Activated naive CD4-positive, alpha-beta T cell treated with anti-CD3 and anti-CD28 coated beads, Interleukin-2, amount 50 U/mL, for 16 hours (primary cell): ENCODE data around the gene TMEM117.
A peak's percentile ranks its signal among the peaks of the same experiment; 100 is the strongest.
"Not testable (repeated sequence)": the region's sequence is repeated elsewhere in the genome, so short reads cannot be mapped to it uniquely, and the experiment has no call there.

Experiments
- DNase-seq: peaks from one replicate; pipeline ENCODE4 v3.0.0-alpha.2; 2020

Gene TMEM117

DNA sequence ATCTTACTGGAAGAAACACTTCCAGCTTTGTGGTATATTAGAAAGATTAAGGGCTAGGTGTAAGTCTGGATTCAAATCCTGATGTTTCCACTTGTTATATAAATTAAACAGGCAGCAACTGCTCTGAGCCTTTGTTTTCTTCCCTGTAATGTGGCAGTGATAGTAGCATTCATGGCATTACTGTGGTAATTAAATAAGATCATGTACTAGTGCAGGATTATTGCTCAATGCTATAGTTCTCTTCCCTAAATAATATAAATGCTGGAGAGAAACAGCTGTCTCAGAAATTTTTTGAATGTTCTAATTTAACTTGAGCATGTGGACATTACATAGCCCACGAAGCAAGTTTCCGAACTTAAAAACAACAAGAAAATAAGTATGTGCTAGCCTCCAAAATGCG lies 5.4 kb downstream of the TMEM117 start:
- DNase-seq = no peak

DNA sequence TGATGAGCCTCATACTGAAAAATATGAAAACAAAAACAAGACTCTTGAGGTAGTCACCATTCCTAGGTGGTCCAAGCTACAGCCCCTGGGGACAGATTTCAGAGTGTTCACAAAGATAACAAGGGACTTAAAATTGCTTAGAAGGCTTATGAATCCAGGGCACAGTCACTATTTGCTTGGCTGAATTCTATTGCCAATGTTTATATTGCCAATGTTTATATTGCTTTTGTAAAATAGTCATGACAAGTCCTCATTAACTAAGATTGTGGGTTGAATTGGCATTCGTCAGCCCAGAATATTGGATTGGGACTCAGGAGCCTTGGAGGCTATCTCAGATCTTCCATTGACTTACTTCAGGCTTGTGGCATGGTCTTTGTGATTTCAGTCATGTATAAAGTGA lies 6.4 kb downstream of the TMEM117 start:
- DNase-seq = no peak

DNA sequence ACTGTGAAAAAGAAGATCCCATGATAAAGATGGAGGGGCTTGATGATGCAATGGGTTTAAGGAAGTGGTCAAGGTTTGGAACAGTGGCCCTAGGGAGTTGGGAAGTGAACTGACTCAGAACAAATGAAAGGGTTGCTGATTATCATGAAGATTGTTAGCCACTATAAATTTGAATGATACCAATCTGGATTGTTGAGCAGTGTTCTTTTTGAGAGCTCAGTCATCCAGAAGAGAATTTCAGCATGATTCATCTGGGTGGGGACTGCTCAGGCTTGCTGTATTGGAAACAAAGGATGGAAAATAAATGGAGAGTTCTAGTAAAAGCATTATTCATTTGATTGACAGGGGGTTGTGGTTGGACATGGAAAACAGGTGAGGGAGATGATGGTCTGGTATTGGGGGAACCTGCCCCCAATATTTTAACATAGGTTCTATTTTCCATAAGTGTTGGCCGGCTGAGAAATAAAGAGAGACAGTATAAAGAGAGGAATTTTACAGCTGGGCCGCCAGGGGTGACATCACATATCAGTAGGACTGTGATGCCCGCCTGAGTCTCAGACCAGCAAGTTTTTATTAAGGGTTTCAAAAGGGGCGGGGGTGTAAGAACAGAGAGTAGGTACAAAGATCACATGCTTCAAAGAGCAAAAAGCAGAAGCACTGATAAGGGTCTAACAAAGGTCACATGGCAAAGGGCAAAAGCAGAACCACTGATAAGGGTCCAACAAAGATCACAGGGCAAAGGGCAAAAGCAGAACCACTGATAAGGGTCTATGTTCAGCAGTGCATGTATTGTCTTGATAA lies 11.7 kb downstream of the TMEM117 start:
- not testable (repeated sequence) for DNase-seq

DNA sequence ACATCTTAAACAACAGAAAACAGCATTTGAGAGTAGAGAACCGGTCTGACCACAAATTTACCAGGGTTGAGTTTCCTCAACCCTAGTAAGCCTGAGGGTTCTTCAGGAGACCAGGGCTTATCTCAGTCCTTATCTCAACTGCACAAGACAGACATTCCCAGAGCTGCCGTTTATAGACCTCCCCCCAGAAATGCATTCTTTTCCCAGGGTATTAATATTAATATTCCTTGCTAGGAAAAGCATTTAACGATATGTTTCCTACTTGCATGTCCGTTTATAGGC lies 12.3 kb downstream of the TMEM117 start:
- no peak for DNase-seq

DNA sequence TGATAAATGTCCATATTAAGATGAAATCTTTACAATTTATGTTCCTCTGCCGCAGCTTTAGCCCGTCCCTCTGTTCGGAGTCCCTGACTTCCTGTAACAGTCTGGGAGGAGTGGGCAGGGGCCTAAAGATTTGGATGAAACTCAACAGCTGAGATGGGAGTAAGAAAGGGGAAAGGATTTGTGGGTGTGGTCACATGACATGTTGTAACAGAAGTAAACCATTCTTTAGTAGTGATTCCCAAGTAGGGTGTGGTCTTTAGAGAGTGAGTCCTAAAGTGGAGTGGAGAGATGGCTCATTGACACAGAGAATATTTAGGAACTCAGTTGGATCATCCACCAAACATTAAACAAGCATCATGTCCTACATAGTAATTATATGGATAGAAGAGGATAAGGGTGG lies 12.9 kb downstream of the TMEM117 start:
- no peak for DNase-seq

DNA sequence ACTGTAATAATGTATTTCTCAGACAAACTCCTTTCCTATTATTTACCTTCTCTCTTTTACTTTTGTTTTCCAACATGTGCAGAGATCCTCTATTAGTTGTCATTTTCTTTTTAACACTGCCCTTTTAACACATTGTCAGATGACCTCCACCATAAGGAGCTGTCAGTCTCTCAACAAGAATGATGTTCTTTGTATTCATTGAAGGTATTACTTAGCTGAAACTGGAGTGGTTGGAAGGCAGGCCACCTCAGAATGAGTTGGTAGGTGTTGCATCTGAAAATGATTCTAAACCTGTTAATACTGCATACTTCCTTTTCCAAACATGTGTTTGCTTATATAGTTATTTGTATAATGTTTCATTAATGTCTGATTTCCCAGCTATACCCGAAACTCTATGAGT lies 16.9 kb downstream of the TMEM117 start:
- no peak for DNase-seq

DNA sequence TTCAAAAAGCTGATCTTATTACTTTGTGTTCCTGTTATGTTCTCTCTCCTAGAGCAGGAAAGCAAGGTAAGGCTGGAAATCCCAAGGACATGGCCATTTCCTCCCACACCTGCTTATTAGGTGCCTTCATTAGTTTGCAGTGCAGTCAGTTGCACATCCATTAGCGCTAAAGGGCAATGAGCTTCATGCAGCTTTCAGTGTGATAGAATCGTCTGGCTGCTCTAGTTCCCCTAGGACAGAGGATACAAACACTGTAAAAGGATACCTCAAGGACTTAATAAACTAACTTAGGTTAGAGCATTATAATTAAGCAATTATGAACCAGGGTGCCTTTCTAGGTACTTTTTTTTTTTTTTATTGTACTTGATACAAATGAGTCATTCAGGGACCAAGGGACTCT lies 21.1 kb downstream of the TMEM117 start:
- DNase-seq = no peak

DNA sequence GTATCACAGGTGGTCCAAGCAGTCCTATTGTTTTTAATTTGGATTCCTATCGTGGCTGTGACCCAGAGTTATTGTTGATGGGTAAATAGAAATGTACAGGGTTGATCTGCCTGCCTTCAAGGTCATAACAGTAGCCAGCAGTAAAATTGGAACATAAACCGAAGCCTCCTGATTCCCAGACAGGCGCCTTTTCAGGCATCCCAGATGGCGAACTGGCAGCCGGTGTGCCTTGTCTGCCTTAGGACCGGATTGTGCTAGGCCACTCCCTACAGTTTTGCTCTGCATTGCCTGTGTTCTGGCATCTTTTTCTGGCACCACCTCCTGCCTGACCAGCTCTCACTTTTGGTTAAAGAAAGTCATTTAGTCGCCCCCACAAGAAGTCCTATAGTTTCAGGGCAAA lies 22.2 kb downstream of the TMEM117 start:
- DNase-seq = no peak

DNA sequence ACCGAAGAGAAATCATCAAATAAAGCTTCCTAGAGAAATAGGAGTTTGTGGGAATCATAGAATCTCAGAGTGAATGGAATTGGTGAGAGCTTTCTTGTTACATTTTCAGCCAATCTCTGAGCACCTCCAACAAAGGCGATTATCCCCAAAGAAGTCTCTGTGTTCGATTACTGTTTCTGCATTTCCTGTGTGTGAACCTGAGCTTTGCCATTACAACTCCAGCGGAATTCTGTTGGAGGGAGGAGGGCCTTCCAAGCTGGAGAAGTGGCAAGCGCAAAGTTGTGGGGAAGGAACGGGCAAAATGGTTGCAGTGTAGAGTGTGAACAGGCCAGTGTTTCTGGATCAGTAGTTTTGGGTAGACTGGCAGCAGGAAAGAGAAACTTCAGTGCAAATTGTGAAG lies 23.1 kb downstream of the TMEM117 start:
- no peak for DNase-seq

DNA sequence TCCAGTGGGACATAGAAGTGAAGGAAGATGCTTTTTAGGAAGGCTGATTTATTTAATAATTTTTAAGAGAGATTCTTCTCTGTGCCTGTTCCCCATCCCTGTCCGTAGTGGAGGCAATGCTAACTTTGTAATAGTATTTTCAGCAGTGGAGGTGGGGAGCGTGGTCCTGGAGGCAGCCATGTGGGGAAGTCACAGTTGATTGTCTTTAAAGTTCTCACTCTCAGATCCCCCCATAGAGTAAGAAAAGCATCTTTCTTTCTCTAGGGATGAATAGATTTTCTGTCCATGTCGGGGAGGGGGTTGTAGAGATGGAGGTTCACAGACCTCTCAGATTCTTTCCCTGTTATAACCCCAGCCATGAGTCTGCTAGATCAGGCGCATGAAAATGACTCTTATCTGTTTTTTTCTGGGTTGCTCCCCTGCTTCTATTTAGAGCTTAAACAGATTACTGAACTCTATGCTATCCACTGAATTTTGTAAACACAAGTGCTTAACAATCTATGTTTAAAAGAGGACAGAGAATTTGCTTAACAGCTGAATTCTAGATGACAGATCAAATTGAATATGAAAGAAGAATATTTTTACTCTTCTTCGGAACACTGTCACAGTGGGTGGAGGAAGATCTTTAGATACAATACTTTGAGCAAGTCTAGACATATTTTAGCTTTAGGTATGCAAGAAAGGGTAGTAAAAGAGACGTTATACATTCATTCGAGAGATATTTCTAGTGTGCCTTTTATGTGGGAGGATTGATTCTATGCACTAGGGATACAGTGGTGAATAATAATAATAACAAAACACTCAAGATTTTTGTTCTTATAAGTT lies 25.3 kb downstream of the TMEM117 start:
- no peak for DNase-seq

DNA sequence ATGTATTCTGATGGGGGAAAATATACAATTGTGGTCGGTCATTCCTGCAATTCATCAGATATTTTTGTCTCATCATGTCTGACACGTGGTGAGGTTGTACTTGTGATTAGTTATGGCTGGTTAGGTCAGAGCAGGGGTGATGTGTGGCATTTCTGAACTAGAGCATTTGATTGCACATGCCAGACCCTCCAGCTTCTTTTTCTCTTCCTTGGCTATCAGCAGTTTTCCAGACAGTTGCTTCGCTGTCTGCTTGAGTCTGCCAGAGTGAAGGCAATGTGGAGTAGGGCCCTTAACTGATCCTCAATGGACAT lies 25.9 kb downstream of the TMEM117 start:
- DNase-seq = no peak

DNA sequence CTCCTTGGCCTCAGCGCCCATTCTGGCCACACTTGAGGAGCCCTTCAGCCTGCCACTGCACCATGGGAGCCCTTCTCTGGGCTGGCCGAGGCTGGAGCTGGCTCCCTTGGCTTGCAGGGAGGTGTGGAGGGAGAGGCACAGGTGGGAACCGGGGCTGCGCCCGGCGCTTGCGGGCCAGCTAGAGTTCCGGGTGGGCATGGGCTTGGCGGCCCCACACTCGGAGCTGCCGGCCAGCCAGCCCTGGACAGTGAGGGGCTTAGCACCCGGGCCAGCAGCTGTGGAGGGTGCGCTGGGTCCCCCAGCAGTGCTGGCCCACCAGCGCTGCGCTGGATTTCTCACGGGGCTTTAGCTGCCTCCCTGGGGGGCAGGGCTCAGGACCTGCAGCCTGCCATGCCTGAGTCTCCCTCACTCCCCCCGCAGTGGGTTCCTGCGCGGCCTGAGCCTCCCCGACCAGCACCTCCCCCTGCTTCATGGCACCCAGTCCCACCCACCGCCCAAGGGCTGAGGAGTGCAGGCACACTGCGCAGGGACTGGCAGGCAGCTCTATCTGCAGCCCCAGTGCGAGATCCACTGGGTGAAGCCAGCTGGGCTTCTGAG lies 28.0 kb downstream of the TMEM117 start:
- DNase-seq = no peak

DNA sequence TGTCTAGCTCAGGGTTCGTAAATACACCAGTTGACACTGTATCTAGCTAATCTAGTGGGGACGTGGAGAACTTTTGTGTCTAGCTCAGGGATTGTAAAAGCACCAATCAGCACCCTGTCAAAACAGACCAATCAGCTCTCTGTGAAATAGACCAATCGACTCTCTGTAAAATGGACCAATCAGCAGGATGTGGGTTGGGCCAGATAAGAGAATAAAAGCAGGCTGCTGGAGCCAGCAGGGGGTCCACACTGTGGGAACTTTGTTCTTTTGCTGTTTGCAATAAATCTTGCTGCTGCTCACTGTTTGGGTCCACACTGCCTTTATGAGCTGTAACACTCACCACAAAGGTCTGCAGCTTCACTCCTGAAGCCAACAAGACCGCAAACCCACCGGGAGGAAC lies 28.7 kb downstream of the TMEM117 start:
- not testable (repeated sequence) for DNase-seq

DNA sequence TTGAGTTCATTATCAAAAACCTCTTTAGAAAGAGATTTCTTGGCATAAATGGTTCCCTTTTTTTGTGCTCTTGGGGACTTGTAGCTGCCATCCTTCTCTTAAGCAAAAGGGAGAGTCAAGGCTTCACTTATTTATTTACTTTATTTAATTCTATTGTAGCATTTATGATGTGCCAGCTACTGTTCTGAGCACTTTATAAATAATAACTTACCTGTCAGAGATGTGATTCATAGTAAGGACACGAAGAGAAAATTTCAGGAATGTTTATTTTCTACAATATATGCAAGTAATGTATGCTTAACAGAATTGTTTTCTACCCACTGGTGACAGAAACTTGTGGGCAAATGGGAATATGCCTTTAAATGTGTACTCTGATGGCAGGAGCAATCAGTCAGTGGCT lies 33.3 kb downstream of the TMEM117 start:
- no peak for DNase-seq

DNA sequence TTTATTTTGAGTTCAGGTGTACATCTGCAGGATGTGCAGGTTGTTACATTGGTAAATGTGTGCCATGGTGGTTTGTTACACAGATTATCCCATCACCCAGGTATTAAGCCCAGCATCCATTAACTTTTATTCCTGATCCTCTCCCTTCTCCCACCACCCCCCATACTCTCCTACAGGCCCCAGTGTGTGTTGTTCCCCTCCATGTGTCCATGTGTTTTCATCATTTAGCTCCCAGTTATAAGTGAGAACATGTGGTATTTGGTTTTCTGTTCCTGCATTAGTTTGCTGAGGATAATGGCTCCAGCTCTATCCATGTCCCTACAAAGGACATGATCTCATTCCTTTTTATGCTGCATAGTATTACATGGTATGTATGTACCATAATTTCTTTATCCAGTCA lies 33.9 kb downstream of the TMEM117 start:
- not testable (repeated sequence) for DNase-seq

DNA sequence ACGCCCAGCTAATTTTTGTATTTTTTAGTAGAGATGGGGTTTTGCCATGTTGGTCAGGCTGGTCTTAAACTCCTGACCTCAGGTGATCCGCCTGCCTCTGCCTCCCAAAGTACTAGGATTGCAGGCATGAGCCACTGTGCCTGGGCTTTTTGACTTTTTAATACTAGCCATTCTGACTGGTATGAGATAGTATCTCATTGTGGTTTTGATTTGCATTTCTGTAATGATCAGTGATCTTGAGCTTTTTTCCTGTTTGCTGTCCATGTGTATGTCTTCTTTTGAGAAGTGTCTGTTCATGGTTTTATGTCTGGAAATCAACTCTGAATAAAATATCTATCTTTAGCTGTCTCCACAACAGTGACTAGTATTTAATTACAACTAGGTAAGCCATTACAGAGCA lies 35.4 kb downstream of the TMEM117 start:
- DNase-seq = not testable (repeated sequence)

DNA sequence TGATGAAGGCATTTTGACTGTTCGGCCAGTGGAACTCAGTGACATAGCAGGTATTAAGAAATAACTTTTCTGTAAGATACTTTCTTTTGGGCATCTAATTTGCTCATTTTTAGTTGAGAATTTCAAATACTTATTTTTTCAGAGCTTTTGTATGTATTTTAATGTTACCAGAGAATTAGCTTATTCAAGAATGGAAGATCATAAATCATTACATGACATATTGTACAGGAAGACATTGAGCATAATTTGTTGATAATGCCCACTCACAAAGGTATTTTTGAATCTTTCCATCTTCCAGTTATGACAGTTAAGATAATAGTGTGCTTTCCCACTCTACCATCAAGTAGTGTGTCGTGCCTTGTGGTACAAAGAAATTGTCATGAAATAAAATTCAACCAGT lies 36.5 kb downstream of the TMEM117 start:
- DNase-seq = no peak

DNA sequence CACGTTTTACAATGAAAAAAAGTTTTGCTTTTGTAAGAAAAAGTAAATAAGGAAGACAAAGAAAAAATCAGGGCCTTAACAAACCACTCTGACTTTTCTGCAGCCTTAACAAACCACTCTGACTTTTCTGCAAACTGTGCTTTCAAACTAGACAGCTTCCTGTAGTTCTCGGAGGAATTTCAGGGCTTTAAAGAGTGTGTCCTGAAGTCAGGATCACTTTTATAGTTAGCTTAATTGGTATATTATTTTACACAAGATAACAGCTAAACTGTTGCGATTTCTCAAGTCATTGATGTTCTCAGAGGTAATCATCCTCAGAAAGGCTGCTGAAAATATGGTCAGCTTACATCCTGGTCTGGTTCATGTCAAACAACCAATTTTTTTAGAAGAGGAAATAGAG lies 42.2 kb downstream of the TMEM117 start:
- no peak for DNase-seq

DNA sequence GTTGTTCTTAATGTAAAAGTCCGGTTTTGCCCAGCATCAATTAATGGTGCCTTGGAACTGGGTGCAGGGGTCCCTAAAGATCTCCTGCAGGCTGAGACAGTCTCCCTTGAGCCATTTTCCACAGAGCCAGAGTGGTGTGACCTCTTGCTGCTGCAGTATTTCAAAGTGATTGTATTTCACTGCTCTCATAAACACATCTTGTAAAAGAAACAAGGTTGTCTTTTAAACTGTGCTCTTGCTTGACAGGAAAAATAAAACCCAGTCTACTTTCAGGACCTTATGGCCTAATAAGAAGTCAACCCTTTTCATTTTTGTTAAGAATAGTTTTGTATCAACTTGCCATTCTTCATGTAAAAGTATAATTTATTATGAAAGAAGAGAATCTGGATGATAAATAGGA lies 44.7 kb downstream of the TMEM117 start:
- no peak for DNase-seq

DNA sequence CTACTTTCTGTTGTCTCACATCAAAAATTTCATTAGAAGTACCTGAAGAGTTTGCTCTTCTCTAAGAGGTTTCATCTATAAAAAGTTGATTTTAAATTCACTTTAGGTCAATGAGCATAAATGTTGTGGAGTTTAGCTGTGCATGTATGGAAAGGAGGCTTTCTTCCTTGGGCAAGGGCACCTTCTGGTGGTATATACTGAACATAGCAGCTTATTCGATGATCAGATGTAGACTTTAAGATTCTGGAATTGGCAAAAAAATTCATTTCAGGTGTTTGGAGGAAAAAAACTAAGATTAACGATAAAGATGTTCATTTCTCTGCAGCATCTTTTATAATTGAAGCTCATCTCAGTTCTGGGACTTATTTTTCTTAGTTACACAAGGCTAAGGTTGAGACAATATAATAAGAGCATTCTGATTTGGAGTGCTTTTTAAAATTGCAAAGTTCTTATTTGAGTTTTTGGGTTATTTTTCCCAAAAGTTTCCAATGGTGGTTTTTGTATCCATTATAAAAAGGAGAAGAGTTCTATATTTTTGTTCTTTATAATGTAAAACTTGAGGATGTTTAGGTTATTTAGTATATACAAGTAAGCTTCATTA lies 46.8 kb downstream of the TMEM117 start:
- peak; percentile 14 for DNase-seq

DNA sequence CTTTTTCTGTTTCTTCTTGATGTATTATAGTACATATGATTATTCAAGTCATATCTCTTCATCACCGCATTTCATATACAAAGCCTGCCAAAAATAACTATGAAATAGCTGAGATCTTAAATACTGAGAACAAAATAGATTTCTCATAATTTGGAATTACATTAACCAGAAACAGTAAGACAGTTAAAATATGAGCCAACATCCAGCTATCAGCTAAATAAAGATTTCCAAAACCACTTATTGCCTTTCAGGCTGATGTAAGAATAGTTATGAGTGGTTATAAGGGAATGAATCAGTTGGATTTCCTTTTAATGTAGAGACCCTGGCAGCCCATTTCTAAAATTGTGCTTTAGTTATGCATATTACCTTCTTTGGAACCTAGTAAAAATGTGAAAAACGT lies 47.4 kb downstream of the TMEM117 start:
- DNase-seq = no peak

DNA sequence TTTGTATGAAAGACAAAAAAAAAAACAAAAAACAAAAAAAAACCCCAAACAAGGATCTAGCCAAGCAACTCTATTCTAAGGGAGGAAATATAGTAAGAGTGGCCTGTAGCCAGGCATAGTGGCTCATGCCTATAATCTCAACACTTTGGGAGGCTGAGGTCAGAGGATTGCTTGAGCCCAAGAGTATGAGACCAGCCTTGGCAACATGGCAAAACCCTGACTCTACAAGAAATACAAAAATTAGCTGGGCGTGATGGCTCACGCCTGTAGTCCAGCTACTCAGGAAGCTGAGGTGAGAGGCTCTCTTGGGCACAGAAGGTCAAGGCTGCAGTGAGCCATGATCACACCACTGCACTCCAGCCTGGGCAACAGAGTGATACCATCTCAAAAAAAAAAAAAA lies 47.9 kb downstream of the TMEM117 start:
- no peak for DNase-seq

DNA sequence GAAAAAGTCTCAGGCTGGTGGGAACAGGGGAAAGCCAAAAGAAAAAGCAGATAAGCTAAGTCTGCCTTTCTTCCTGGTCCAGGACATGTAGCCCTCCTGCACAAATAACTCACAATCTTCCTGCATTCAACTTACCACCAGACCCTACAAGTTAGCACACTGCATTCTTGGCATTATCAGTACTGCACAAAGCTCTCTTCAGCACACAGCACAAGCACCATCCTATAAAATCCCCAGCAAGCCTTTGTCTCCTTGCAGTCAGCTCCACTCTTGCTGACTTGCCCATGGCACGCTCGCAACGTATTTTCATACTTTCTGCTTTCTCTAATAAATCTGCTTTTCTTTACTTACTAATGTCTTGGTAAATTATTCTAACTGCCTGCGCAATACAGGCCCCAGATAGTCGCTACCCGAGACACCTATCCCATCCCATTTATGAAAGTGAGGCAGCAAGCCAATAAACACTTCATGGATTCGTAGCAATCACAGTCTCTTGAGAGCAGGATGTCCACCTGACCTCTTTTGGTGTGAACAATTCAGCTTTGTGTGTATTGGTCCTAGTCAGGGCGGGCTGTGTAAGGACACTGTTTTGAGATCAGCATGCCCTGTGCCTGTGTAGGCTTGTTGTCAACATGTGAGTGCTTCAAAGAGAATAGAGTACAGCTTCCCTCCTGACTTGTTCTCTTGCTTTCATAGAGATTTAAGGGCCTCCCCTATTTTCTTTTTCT lies 49.0 kb downstream of the TMEM117 start:
- DNase-seq = no peak
